GM23338 (cell line): ENCODE results near the gene ULK2. TPM values are rescaled to one million over a fixed set of nuclear protein-coding genes. Genes with fewer than 3 reads are reported as not detected.

Experiments
- ATAC-seq: fragments of 200-7000 bp; cut with Tn5 transposase; 3 replicates; pipeline ENCODE4 v1.9.1; 2020
- DNase-seq: peaks from one replicate; pipeline ENCODE4 v3.0.0-alpha.2; 2015; ENCODE audit warnings: low spot score
- H2AFZ ChIP-seq: fragments of 200-600 bp; sonication (generic); 2 replicates; pipeline ENCODE4 v1.8.0; 2016; ENCODE audit warnings: antibody characterized with exemption, mild to moderate bottlenecking, moderate library complexity
- H3F3A ChIP-seq: fragments of 200-600 bp; sonication (generic); replicated peaks from 2 replicates; pipeline ENCODE4 v1.8.0; 2017; ENCODE audit warnings: antibody characterized with exemption, mixed run types, low read depth
- H3K27ac ChIP-seq: fragments of 200-600 bp; sonication (generic); 2 replicates; pipeline ENCODE4 v1.6.1; 2016; ENCODE audit warnings: low read depth
- H3K27me3 ChIP-seq: fragments of 200-600 bp; sonication (generic); 2 replicates; pipeline ENCODE4 v1.8.0; 2016; ENCODE audit warnings: mild to moderate bottlenecking, mixed run types, moderate library complexity; ENCODE audit not compliant: insufficient read depth
- H3K36me3 ChIP-seq: fragments of 200-600 bp; sonication (generic); 2 replicates; pipeline ENCODE4 v1.8.0; 2016; ENCODE audit warnings: mild to moderate bottlenecking; ENCODE audit not compliant: insufficient read depth
- H3K4me1 ChIP-seq: fragments of 200-600 bp; sonication (generic); 2 replicates; pipeline ENCODE4 v1.8.0; 2016; ENCODE audit warnings: mild to moderate bottlenecking, moderate library complexity; ENCODE audit not compliant: insufficient read depth
- H3K4me2 ChIP-seq: fragments of 200-600 bp; sonication (generic); 2 replicates; pipeline ENCODE4 v1.7.1; 2017; ENCODE audit warnings: mixed run types
- H3K4me3 ChIP-seq: fragments of 200-600 bp; sonication (generic); 2 replicates; pipeline ENCODE4 v1.6.1; 2016; ENCODE audit warnings: mixed run types
- H3K79me2 ChIP-seq: fragments of 200-600 bp; sonication (generic); replicated peaks from 2 replicates; pipeline ENCODE4 v1.8.0; 2017; ENCODE audit warnings: mild to moderate bottlenecking; ENCODE audit not compliant: insufficient read depth
- H3K9me2 ChIP-seq: fragments of 200-600 bp; sonication (generic); 2 replicates; pipeline ENCODE4 v1.8.0; 2017; ENCODE audit not compliant: insufficient read depth
- H4K20me1 ChIP-seq: fragments of 200-600 bp; sonication (generic); replicated peaks from 2 replicates; pipeline ENCODE4 v1.8.0; 2017; ENCODE audit warnings: mild to moderate bottlenecking; ENCODE audit not compliant: insufficient read depth
- H3K27ac Mint-ChIP-seq: 2 replicates; pipeline ENCODE4 v1.8.0; 2020; ENCODE audit warnings: inconsistent platforms, mild to moderate bottlenecking, moderate library complexity, mixed read lengths
- H3K27me3 Mint-ChIP-seq: 3 replicates; pipeline ENCODE4 v1.8.0; 2022; ENCODE audit warnings: low read depth, mild to moderate bottlenecking, moderate library complexity, mixed read lengths, inconsistent platforms; ENCODE audit not compliant: insufficient read depth, poor library complexity
- H3K36me3 Mint-ChIP-seq: 3 replicates; pipeline ENCODE4 v1.8.0; 2021; ENCODE audit warnings: low read depth, mild to moderate bottlenecking, inconsistent platforms, moderate library complexity, mixed read lengths
- H3K4me1 Mint-ChIP-seq: 3 replicates; pipeline ENCODE4 v1.8.0; 2020; ENCODE audit warnings: mild to moderate bottlenecking, inconsistent platforms, mixed read lengths
- H3K4me3 Mint-ChIP-seq: 3 replicates; pipeline ENCODE4 v1.8.0; 2021; ENCODE audit warnings: moderate library complexity, mild to moderate bottlenecking, inconsistent platforms, mixed read lengths
- H3K9me3 Mint-ChIP-seq: 3 replicates; pipeline ENCODE4 v1.8.0; 2020; ENCODE audit warnings: moderate library complexity, mild to moderate bottlenecking, inconsistent platforms, mixed read lengths
- CREB1 ChIP-seq: fragments of 250-450 bp; sonication (Bioruptor Pico); IDR thresholded peaks from 2 replicates; pipeline ENCODE4 v1.5.0; 2020; ENCODE audit warnings: low read depth, mild to moderate bottlenecking, moderate library complexity
- EZH2 ChIP-seq: fragments of 200-600 bp; sonication (generic); IDR thresholded peaks from one replicate; pipeline ENCODE4 v1.8.0; 2017; ENCODE audit warnings: antibody characterized with exemption, mild to moderate bottlenecking, low read depth; ENCODE audit not compliant: unreplicated experiment
- EZH2phosphoT487 ChIP-seq: fragments of 200-600 bp; sonication (generic); IDR thresholded peaks from one replicate; pipeline ENCODE4 v1.8.1; 2018; ENCODE audit warnings: antibody characterized with exemption; ENCODE audit not compliant: unreplicated experiment
- JUNB ChIP-seq: IDR thresholded peaks from one replicate; pipeline ENCODE4 v1.6.1; 2016; ENCODE audit warnings: antibody characterized with exemption; ENCODE audit not compliant: unreplicated experiment
- NANOG ChIP-seq: IDR thresholded peaks from 2 replicates; pipeline ENCODE4 v1.6.1; 2016; ENCODE audit warnings: antibody characterized with exemption, borderline replicate concordance
- POLR2AphosphoS5 ChIP-seq: IDR thresholded peaks from 2 replicates; pipeline ENCODE4 v1.6.1; 2016; ENCODE audit warnings: antibody characterized with exemption, low read depth
- STAT1 ChIP-seq: IDR thresholded peaks from one replicate; pipeline ENCODE4 v1.6.1; 2016; ENCODE audit warnings: antibody characterized with exemption; ENCODE audit not compliant: unreplicated experiment
- ZNF114 ChIP-seq: fragments of 250-450 bp; sonication (Bioruptor Pico); IDR thresholded peaks from 2 replicates; pipeline ENCODE4 v1.5.0; 2020; ENCODE audit warnings: mild to moderate bottlenecking, moderate library complexity
- ZNF331 ChIP-seq: fragments of 250-450 bp; sonication (Bioruptor Pico); IDR thresholded peaks from 2 replicates; pipeline ENCODE4 v1.5.0; 2020; ENCODE audit warnings: low read depth, mild to moderate bottlenecking, moderate library complexity
- polyA plus RNA-seq: library from polyadenylated mRNA; unstranded; fragments of >200 nt; fragmentation: Nextera tagmentation; extraction: Ambion mirVana; gene quantifications from 2 replicates; pipeline ENCODE4 v1.2.1, GENCODE V29; 2016
- total RNA-seq: library from RNA; depleted of rRNA; stranded (reverse); fragments of >200 nt; shearing (Covaris generic); gene quantifications from 2 replicates; pipeline ENCODE4 v1.2.3, GENCODE V29; 2014
- TF ChIP-seq, protein P1 (sequence below), 2 experiments: fragments of 200-600 bp in 1 of 2; sonication (generic) in 1 of 2; conservative IDR thresholded peaks; 2 replicates each; pipeline versions ENCODE4 v1.5.1 to v1.6.1; 2016 to 2017; ENCODE audit warnings: antibody characterized with exemption in 2 of 2, low read depth in 2 of 2, mild to moderate bottlenecking in 2 of 2, moderate library complexity in 1 of 2
- TF ChIP-seq, protein P2 (sequence below): IDR thresholded peaks from 2 replicates; pipeline ENCODE4 v1.6.1; 2016; ENCODE audit warnings: antibody characterized with exemption

Gene ULK2
- total and polyA plus RNA-seq, 2 experiments from 2014 or later, result 1.6 to 3.0 TPM

DNA sequence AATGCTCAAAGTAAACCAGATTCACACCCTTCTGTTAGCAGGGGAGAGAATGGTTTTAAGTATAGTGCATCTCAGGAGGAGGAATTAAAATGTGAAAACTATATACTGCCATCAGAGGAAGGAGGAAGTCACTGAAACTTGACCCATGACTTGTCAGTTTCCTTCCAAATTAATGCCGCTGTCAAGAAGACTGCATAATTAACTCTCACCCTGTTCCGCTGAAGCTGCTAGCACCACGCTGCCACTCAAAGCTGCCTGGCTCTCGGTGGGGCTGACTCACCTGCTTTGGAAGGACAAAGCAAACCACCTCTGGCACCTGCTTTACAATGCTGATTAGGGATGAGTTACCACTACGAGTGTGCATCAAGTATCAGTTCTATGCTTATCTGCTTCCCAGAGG lies 37.8 kb upstream of the ULK2 start:
- Histone ChIP-seq H2AFZ (no peak overlapping the region), H4K20me1 (no peaks in the 10 kb centered on the region; the same call in 1 of the 2 replicates), H3K4me3 (no peak overlapping the region), H3K4me2 (no peak overlapping the region), H3K27ac (no peak overlapping the region), H3K79me2 (no peaks in the 10 kb centered on the region), H3F3A (0 out of 2 replicates have a peak, but pooled peaks cover 2% of the 10 kb centered on the region), H3K4me1 (no peaks in the 10 kb centered on the region), H3K36me3 (peaks cover 47% of the 10 kb centered on the region), H3K27me3 (no peaks in the 10 kb centered on the region), H3K9me2 (no peaks in the 10 kb centered on the region)
- TF ChIP-seq NANOG (no peak), CREB1 (CRISPR knock-in tag) (no peak), STAT1 (no peak), EZH2 (no peak), EZH2phosphoT487 (no peak), POLR2AphosphoS5 (no peak), JUNB (no peak), ZNF331 (CRISPR knock-in tag) (no peak), ZNF114 (no peak)
- TF ChIP-seq, protein P1, sequence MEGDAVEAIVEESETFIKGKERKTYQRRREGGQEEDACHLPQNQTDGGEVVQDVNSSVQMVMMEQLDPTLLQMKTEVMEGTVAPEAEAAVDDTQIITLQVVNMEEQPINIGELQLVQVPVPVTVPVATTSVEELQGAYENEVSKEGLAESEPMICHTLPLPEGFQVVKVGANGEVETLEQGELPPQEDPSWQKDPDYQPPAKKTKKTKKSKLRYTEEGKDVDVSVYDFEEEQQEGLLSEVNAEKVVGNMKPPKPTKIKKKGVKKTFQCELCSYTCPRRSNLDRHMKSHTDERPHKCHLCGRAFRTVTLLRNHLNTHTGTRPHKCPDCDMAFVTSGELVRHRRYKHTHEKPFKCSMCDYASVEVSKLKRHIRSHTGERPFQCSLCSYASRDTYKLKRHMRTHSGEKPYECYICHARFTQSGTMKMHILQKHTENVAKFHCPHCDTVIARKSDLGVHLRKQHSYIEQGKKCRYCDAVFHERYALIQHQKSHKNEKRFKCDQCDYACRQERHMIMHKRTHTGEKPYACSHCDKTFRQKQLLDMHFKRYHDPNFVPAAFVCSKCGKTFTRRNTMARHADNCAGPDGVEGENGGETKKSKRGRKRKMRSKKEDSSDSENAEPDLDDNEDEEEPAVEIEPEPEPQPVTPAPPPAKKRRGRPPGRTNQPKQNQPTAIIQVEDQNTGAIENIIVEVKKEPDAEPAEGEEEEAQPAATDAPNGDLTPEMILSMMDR (conservative IDR thresholded peaks at IDR 0.05; ENCODE audit: low read depth in 2 of 2), result no peak
- TF ChIP-seq, protein P2, sequence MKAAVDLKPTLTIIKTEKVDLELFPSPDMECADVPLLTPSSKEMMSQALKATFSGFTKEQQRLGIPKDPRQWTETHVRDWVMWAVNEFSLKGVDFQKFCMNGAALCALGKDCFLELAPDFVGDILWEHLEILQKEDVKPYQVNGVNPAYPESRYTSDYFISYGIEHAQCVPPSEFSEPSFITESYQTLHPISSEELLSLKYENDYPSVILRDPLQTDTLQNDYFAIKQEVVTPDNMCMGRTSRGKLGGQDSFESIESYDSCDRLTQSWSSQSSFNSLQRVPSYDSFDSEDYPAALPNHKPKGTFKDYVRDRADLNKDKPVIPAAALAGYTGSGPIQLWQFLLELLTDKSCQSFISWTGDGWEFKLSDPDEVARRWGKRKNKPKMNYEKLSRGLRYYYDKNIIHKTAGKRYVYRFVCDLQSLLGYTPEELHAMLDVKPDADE, result no peak
- ATAC-seq, result no peak
- no peak overlapping the region for H3K27ac Mint-ChIP-seq
- H3K4me1 Mint-ChIP-seq, result no peaks in the 10 kb centered on the region
- peaks cover 69% of the 10 kb centered on the region for H3K36me3 Mint-ChIP-seq
- no peak overlapping the region for H3K4me3 Mint-ChIP-seq
- no peak for DNase-seq
- H3K27me3 Mint-ChIP-seq, result peaks cover 7% of the 10 kb centered on the region
- H3K9me3 Mint-ChIP-seq, result no peaks in the 10 kb centered on the region

DNA sequence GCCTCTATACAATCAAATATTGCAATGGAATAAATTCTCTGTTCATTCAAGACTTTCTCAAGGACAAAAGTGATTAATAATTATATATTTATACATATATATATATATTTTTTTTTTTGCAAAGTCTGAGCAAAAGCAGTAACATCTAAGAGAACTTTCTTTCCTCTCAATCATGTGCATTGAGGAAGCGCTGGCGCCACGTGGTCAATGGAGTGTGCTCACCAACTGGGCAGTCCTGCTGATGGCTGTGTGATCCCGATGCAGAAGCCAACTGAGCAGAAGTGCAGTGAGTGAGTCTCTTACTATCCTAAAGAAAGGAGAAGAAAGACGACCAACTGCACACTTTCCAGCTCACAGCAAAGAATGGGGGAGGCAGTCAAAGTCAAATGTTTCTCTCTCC lies 37.2 kb upstream of the ULK2 start:
- Histone ChIP-seq H4K20me1 (peaks cover 4% of the 10 kb centered on the region; the same call in 1 of the 2 replicates), H3K27ac (no peak overlapping the region), H3K4me3 (no peak overlapping the region), H3K36me3 (peaks cover 47% of the 10 kb centered on the region), H3K4me2 (no peak overlapping the region), H3K27me3 (no peaks in the 10 kb centered on the region), H3K79me2 (no peaks in the 10 kb centered on the region), H3K4me1 (no peaks in the 10 kb centered on the region), H2AFZ (no peak overlapping the region), H3F3A (0 out of 2 replicates have a peak, but pooled peaks cover 2% of the 10 kb centered on the region), H3K9me2 (no peaks in the 10 kb centered on the region)
- no peak for TF ChIP-seq EZH2
- no peak for ATAC-seq
- peaks cover 7% of the 10 kb centered on the region for H3K27me3 Mint-ChIP-seq
- no peaks in the 10 kb centered on the region for H3K9me3 Mint-ChIP-seq
- peaks cover 68% of the 10 kb centered on the region for H3K36me3 Mint-ChIP-seq
- no peak for DNase-seq
- no peak overlapping the region for H3K27ac Mint-ChIP-seq
- no peaks in the 10 kb centered on the region for H3K4me1 Mint-ChIP-seq
- no peak overlapping the region for H3K4me3 Mint-ChIP-seq
